Hypothalamus (tissue), 51 donors: ENCODE measurements around the gene WDPCP.
"Not testable (repeated sequence)": the region's sequence is repeated elsewhere in the genome, so short reads cannot be mapped to it uniquely, and the experiment has no call there.

Experiments used
- DNase-seq, 51 donors: peaks; one replicate each; lab custom pipeline; 2025; lab: John Stamatoyannopoulos, UW

WDPCP gene

DNA sequence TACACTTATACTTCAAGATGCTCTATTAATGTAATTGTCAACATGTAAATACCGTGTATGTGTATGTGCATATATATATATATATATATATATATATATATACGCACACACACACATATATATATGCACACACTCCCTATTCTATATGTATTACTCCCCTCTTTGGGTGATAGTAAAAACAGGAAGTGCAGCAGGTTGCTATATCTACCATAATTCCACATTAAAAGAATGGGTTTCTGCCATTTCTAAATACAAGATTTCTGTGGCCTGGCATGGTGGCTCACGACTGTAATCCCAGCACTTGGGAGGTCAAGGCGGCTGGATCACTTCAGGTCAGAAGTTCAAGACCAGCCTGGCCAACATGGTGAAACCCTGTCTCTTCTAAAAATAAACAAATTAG, 460.7 kb downstream of the WDPCP start:
- DNase-seq: no peak

DNA sequence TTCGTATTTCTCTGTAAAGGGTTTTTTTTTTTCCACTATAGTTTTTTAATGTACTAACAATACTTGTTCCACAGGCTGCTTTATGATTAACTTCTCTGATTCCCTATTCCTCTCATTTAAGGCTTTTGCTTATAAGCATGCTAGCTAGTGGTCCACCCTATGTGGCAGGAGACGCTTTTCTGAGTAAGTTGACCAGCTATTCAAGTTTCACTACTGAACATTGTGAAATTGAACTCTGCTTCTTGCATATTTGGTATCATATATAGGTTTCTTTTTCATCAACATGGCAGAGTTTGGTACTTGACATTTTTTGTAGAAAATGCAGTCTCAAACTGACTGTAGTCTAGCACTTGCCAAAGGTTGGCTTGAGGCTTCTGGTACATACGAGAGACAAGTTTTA, 463.4 kb downstream of the WDPCP start:
- DNase-seq: no peak

DNA sequence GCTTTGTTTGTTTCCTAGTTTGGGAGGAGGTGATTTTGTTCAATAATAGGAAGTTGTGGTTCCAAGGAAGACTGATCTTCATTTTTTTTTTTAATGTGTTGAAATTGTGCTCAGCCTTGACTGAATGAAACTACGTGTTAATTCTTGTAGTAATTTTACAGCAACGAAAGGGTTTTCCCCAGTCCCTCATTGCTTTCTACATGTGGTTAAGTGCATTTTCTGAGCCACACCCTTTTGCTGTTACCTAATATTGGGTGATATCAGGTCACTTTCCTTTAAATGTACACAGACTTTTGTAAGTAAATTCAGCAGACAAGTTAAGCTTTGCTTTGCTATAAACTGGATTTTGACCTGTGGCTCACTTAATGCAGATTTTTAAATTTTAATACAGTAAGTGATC, 464.1 kb downstream of the WDPCP start:
- DNase-seq: no peak

DNA sequence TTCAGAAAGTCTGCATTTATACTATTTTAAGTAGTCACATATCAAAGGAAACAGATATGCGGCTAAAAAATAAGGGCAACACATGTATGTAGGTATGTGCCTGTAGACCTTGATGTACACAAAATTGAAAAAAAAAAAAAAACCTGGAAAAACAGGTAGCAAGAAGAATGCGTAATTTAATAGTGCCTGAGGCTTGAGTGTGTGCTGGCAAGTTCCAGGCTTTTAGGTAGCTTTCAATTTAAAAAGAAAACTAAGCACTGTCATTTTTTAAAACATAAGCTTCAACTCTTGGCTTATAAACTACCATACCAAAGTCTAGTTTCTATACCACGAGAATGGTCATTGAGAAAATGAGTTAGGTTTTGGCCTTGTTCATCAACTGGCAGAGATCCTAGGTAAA, 465.4 kb downstream of the WDPCP start:
- no peak for DNase-seq

DNA sequence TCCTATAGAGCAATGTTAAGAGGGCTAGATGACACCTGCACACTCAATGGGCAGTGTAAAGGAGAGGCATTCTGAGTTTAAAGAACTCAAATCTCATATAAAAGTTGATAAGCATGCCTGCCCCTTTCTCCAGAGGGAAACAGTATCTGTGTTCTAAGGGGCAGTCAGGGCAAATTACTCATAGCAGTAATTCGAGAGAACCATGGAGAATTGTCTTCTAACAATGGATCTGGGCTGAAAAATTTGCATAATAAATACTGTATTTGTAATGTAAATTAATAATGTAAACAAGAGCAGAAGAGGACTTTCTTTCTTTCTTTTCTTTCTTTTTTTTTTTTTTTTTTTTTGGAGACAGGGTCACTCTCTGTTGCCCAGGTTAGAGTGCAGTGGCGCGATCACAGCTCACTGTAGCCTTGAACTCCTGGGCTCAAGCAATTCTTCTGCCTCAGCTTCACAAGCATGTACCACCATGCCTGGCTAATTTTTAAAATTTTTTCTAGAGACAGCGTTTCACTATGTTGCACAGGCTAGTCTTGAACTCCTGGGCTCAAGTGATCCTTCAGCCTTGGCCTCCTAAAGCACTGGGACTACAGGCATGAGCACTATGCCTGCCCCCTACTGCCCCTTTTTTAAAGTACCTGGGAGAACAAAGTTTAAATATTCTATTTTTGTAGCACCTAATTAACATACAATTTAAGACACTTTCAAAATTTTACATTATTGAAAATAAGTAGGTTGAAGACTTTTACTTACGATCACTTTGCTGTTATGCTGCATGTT, 467.0 kb downstream of the WDPCP start:
- DNase-seq: no peak

DNA sequence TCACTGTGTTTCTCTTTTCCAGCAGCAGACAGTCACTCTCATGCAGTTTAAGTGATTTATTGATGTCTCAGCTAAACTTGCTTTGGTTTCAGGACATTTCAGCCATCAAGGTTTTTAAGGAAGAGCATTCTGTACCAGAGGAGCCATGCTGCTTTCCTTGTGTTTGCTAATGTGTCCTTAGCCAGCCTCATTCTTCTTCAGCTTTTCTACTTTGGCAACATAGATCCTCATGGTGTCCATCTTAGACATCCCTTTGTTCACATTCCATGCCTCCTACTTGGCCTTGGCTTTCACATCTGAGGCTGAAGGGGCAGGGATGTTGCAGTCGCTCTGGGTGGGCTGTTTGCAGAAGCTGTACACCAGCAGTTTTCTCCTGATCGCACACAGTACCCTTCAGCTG, 469.5 kb downstream of the WDPCP start:
- no peak for DNase-seq

DNA sequence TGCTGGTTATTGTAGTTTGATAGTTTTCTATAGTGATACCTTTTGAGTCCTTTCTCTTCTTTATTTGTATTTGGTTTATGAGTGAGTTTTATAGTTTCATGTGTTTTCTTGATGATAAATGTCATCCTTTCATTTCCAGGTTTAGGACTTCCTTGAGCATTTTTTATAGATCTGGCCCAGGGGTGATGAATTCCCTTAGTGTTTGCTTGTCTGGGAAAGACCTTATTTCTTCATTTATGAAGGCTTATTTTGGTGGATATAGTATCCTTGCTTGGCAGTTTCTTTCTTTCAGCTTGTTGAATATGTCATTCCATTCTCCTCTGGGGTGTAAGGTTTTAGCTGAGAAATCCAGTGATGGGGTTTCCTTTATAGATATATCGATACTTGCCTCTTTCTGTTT, 483.8 kb downstream of the WDPCP start:
- no peak for DNase-seq

DNA sequence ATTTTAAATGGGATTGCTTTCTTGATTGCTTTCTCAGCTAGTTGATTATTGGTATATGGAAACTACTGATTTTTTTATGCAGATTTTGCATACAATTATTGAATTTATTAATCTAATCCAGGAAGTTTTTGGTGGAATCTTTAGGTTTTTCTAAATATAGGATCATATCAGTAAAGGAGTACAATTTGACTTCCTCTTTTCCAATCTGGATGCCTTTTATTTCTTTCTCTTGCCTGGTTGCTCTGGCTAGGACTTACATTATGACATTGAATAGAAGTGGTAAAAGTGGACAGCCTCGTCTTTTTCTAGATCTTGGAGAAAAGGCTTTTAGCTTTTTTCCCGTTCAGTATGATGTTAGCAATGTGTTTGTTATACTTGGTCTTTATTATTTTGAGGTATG, 486.3 kb downstream of the WDPCP start:
- no peak for DNase-seq

DNA sequence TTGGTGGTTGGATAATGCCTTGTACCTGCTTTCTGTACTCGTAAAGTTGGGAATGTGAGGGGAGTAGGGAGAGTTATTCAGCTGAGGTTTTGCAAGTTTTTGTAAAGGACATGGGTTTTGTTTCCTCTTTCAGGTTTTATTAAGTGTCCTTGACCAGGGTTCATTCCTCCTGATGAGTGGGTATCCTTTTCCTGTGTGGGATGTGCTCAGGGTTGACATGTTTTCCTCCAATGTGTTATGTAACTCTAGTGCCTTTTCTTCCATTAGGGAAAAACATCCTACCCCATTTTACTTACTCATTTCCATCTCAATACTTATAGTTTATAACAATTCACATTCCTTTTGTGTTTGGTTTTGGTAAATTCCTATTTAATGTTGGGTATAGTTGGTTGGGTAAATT, 489.2 kb downstream of the WDPCP start:
- no peak for DNase-seq

DNA sequence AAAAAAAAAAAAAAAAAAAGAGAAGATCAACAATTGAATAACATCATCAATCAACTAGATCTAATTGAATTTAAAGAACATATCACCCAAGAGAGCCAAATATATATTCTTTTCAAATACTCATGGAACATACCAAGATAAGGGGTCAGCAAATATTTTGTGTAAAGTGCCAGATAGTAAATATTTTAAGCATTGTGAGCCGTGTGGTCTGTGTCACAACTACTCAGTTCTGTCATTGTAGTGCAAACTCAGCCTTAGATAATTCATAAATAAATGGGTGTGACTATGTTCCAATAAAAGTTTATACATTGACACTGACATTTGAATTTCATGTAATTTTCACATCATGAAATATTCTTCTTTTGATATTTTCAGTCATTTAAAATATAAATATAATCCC, 491.8 kb downstream of the WDPCP start:
- no peak for DNase-seq

DNA sequence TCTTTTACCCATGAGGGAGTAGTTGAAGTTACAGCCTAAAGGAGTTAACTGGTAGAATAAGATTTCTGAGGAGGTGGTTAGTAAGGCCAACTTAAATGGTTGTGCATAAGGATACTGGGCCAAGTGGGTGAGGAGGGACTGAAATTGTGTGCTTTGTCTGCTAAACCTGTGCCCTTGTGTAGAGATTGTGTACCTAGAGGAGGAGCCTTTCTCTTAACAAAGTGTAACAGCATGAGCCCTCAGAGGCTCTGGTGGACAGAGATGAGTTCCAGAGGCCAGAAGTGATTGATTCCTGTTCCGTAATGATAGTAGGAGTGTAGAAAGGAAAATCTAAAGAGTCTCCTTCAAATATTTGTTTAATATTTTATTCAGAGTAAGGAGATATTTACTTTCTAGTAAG, 494.8 kb downstream of the WDPCP start:
- no peak for DNase-seq

DNA sequence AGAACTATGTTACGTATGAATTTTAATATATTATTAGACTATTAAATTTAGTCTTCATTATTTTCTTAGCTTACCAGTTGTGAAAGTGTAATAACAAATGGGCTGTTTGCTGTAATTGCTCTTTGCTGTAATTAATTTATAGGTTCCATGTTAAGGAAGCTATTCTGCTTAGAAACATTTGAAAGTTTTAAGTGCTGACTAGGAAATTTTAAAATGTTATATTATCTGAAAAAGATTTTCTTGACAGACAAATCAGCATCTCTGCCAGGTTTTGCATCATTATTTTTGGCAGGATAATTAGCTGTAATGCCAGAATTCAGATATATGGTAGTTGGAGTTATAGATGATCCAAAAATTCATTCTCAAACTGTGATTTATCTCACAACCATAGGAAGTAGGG, 495.4 kb downstream of the WDPCP start:
- DNase-seq: no peak

DNA sequence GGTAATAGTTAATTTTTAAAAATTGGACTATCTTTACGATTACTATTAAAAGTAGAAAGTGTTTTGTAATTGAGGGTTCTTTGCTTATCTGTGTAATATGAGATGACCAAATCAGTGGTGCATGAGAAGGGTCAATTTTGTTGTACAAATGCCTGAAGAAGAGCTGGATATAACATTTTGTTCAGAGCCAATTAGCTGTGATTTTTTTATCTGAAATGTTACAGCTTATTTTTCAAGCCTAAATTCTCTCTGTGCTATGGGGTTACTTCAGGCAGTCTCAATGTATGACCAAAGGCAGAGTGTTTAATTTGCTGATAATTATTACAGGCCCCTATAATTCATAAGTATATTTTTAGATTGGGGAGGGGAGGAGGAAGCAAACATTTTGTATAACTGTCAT, 495.9 kb downstream of the WDPCP start:
- DNase-seq: no peak

DNA sequence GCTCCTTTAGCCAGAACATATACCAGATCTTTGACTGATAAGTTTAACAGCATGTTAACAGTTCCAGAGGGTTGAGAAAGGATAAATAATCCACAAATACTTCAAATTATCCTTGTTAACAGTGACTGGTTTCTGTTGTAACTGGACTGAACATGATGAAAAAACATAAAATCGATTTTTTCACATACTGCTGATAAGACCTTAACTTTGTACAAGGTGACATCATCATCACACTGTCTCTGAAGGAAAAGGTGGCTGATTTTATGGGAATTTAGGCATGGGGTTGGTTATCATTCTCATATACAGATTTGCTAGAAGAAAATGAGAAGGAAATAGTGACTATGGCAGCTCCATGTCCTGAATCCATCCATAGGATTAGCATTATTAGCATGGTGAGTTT, 501.6 kb downstream of the WDPCP start:
- DNase-seq: no peak

DNA sequence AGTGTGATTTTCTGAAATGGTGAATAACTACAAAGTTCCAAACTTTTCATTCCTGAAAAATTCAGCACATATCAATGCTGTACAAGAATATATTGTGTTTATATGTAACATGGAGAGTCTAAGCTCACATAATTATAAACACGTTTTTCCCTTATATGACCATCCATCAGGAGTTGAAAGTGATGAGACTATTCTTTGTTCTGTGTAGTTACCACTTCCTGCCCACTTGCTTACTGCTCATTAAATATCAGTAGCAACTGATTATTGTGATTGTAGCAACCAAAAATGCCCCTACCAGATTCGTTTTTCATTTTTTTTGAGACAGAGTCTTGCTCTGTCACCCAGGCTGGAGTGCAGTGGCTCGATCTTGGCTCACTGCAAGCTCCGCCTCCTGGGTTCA, 506.9 kb downstream of the WDPCP start:
- DNase-seq: no peak

DNA sequence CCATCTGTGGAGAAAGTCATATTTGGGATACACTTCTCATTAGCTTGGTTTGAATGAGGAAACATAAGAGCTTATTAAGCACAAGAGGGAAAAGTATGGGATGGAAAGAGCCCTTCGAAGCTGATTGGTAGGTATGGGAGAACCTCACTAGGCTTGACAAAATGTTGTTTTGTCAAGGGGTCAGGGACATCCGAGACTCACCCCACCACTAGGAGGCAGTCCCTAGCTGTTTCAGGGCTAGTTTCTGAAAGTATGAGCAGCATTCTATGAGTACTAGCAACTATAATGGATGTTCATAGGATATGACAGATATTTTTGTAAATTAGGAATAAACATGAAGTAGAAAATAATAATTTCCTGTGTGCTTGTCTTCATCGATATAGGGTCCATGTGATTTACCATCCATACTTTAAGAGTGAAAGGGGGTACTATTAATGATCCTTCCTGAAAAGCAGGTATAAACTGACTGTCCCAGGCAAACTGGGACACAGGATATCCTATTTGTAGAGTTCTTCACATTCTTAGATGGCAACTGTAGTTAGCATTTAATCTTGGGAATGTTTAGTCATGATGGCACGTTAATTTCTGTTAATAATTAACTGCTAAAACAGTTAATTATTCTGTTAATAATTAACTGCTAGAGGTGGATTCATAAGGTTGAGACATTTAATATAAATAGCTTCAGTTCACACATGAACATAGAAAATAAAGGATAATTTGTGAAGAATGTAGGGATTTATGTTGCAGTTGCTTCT, 509.2 kb downstream of the WDPCP start:
- no peak for DNase-seq

DNA sequence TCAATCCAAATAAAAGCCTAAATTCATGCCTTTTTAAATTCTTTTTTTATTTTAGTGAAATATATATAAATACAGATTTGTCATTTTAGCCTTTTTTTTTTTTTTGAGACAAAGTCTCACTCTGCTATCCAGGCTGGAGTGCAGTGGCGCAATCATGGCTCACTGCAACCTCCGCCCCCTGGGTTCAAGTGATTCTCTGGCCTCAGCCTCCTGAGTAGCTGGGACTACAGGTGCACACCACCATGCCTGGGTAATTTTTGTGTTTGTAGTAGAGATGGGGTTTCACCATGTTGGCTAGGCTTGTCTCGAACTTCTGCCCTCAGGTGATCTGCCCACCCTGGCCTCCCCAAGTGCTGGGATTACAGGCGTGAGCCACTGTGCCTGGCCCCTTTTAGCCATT, 513.9 kb downstream of the WDPCP start:
- DNase-seq: not testable (repeated sequence)

DNA sequence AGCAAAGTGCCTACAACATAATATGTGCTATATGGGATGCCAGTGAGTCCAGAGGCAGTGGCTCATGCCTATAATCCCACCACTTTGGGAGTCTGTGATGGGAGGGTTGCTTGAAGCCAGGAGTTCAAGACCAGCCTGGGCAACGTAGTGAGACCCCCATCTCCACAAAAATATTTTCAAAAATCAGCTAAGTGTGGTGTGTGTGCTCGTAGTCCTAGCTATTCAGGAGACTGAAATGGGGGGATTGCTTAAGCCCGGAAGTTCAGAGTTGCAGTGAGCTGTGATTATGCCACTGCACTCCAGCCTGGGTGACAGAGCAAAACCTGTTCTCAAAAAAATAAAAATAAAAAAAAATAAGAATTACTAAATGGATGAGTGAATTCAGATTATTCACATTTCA, 514.3 kb downstream of the WDPCP start:
- DNase-seq: no peak

DNA sequence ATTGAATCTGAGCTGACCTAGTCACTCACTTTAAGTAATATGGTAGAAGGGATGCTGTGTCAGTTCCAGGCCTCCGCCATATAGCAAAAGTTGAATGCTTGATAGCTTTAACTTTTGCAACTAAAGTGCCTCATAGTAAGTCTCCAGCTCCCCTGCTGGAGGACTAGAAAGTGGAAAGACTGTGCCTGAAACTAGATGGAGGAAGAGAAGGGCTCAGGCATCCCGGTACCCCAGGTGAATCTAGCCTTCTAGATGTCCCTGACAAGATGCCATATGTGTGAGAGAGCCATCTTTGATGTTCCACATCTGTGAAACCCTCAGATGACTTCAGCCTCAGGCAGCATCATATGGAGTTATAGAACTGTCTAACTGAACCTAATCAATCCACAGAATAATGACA, 516.6 kb downstream of the WDPCP start:
- DNase-seq: no peak
